Astrocyte (in vitro differentiated cells and primary cell): ENCODE data around the gene FARS2.

ENCODE experiments used
- CTCF ChIP-seq: IDR thresholded peaks from 2 replicates; pipeline ENCODE4 v1.5.1; 2011; ENCODE audit warnings: low read depth, mild to moderate bottlenecking, inconsistent platforms, low read length, moderate library complexity; ENCODE audit not compliant: insufficient read depth
- EZH2 ChIP-seq: IDR thresholded peaks from 2 replicates; pipeline ENCODE4 v1.6.1; 2012; ENCODE audit warnings: mild to moderate bottlenecking, low read length, inconsistent platforms; ENCODE audit not compliant: insufficient read depth

- no peak for TF ChIP-seq CTCF
- no peak for TF ChIP-seq EZH2
Observed at GRCh38 chr6:5583528-5583927, 322.2 kb downstream of the FARS2 start.
